H9 (cell line): ENCODE data around the gene MYO1D. TPM values are rescaled to one million over a fixed set of nuclear protein-coding genes. Genes with fewer than 3 reads are reported as not detected.

Experiments
- DNase-seq: peaks from one replicate; pipeline ENCODE4 v3.0.0-alpha.2; 2017
- H2AFZ ChIP-seq: one replicate; pipeline ENCODE4 v1.6.1; 2013; ENCODE audit warnings: mild to moderate bottlenecking, low read length, control low read depth, moderate library complexity
- H2AK5ac ChIP-seq: 2 replicates; pipeline ENCODE4 v1.6.1; 2013; ENCODE audit warnings: low read length, control low read depth, mixed read lengths; ENCODE audit not compliant: insufficient read length
- H2BK120ac ChIP-seq: one replicate; pipeline ENCODE4 v1.6.1; 2013; ENCODE audit warnings: low read depth, mild to moderate bottlenecking, low read length, control low read depth, inconsistent platforms; ENCODE audit not compliant: poor library complexity, severe bottlenecking
- H2BK12ac ChIP-seq: 2 replicates; pipeline ENCODE4 v1.6.1; 2013; ENCODE audit warnings: low read length, control low read depth, mixed read lengths, low read depth; ENCODE audit not compliant: insufficient read length
- H2BK15ac ChIP-seq: 2 replicates; pipeline ENCODE4 v1.6.1; 2013; ENCODE audit warnings: low read depth, low read length, control low read depth
- H2BK20ac ChIP-seq: one replicate; pipeline ENCODE4 v1.6.1; 2013; ENCODE audit warnings: low read depth, mild to moderate bottlenecking, low read length, control low read depth, inconsistent platforms; ENCODE audit not compliant: poor library complexity, severe bottlenecking
- H2BK5ac ChIP-seq: 2 replicates; pipeline ENCODE4 v1.6.1; 2013; ENCODE audit warnings: low read length, control low read depth, mixed read lengths; ENCODE audit not compliant: insufficient read length
- H3K14ac ChIP-seq: 2 replicates; pipeline ENCODE4 v1.6.1; 2013; ENCODE audit warnings: low read length, control low read depth; ENCODE audit not compliant: insufficient read depth
- H3K18ac ChIP-seq: 2 replicates; pipeline ENCODE4 v1.6.1; 2013; ENCODE audit warnings: low read depth, mild to moderate bottlenecking, mixed read lengths, low read length, control low read depth; ENCODE audit not compliant: insufficient read length
- H3K23ac ChIP-seq: 2 replicates; pipeline ENCODE4 v1.6.1; 2013; ENCODE audit warnings: low read length, control low read depth, mixed read lengths, low read depth; ENCODE audit not compliant: insufficient read length
- H3K23me2 ChIP-seq: 2 replicates; pipeline ENCODE4 v1.6.1; 2013; ENCODE audit warnings: low read depth, mild to moderate bottlenecking, mixed read lengths, low read length, control low read depth; ENCODE audit not compliant: insufficient read length, poor library complexity, severe bottlenecking
- H3K27ac ChIP-seq: 2 replicates; pipeline ENCODE4 v1.5.1; 2013; ENCODE audit warnings: low read length, control low read depth, mixed read lengths, low read depth; ENCODE audit not compliant: insufficient read length
- H3K27me3 ChIP-seq: 2 replicates; pipeline ENCODE4 v1.6.1; 2013; ENCODE audit warnings: low read length, control low read depth, inconsistent platforms; ENCODE audit not compliant: insufficient read depth
- H3K4ac ChIP-seq: 2 replicates; pipeline ENCODE4 v1.6.1; 2013; ENCODE audit warnings: low read depth, mild to moderate bottlenecking, control low read depth, inconsistent platforms, low read length, moderate library complexity
- H3K4me1 ChIP-seq: 2 replicates; pipeline ENCODE4 v1.6.1; 2013; ENCODE audit warnings: low read length, control low read depth, inconsistent platforms; ENCODE audit not compliant: insufficient read depth
- H3K4me2 ChIP-seq: 2 replicates; pipeline ENCODE4 v1.6.1; 2013; ENCODE audit warnings: low read length, control low read depth, mixed read lengths; ENCODE audit not compliant: insufficient read length, insufficient read depth
- H3K56ac ChIP-seq: 2 replicates; pipeline ENCODE4 v1.6.1; 2013; ENCODE audit warnings: low read depth, mild to moderate bottlenecking, mixed read lengths, low read length, control low read depth; ENCODE audit not compliant: insufficient read length
- H3K79me1 ChIP-seq: 2 replicates; pipeline ENCODE4 v1.6.1; 2013; ENCODE audit warnings: low read depth, mild to moderate bottlenecking, moderate library complexity, low read length, control low read depth, inconsistent platforms; ENCODE audit not compliant: insufficient read depth, poor library complexity, severe bottlenecking
- H3K79me2 ChIP-seq: 2 replicates; pipeline ENCODE4 v1.6.1; 2013; ENCODE audit warnings: low read length, control low read depth, inconsistent platforms; ENCODE audit not compliant: insufficient read depth
- H3K9ac ChIP-seq: 2 replicates; pipeline ENCODE4 v1.6.1; 2013; ENCODE audit warnings: low read length, control low read depth, mixed read lengths; ENCODE audit not compliant: insufficient read length; ENCODE audit errors: extremely low read depth
- H3K9me3 ChIP-seq: one replicate; pipeline ENCODE4 v1.6.1; 2013; ENCODE audit warnings: low read depth, low read length, inconsistent platforms; ENCODE audit not compliant: control insufficient read depth
- H3T11ph ChIP-seq: one replicate; pipeline ENCODE4 v1.6.1; 2013; ENCODE audit warnings: mild to moderate bottlenecking, low read length, control low read depth, inconsistent platforms
- H4K20me1 ChIP-seq: one replicate; pipeline ENCODE4 v1.6.1; 2013; ENCODE audit not compliant: control insufficient read depth, insufficient read length, insufficient read depth
- H4K5ac ChIP-seq: 2 replicates; pipeline ENCODE4 v1.6.1; 2013; ENCODE audit warnings: low read depth, mild to moderate bottlenecking, mixed read lengths, low read length, control low read depth; ENCODE audit not compliant: insufficient read length
- H4K8ac ChIP-seq: replicated peaks from 2 replicates; pipeline ENCODE4 v1.6.1; 2013; ENCODE audit warnings: low read length, control low read depth, mixed read lengths, low read depth; ENCODE audit not compliant: insufficient read length
- H4K91ac ChIP-seq: 2 replicates; pipeline ENCODE4 v1.6.1; 2013; ENCODE audit warnings: low read depth, mild to moderate bottlenecking, moderate library complexity, mixed read lengths, low read length, control low read depth; ENCODE audit not compliant: insufficient read length
- H3K27ac Mint-ChIP-seq, 3 experiments: 2 replicates in 2 of 3; 3 replicates in 1 of 3; pipeline ENCODE4 v1.8.0; 2020 to 2021; ENCODE audit warnings: mixed read lengths in 3 of 3, mild to moderate bottlenecking in 1 of 3, moderate library complexity in 1 of 3
- H3K27me3 Mint-ChIP-seq: 2 replicates; pipeline ENCODE4 v1.8.0; 2021; ENCODE audit warnings: low read depth, mild to moderate bottlenecking, moderate library complexity, mixed read lengths
- H3K36me3 Mint-ChIP-seq, 3 experiments: 2 replicates in 2 of 3; 3 replicates in 1 of 3; pipeline ENCODE4 v1.8.0; 2020 to 2021; ENCODE audit warnings: low read depth in 3 of 3, mixed read lengths in 3 of 3; ENCODE audit not compliant: insufficient read depth in 1 of 3
- H3K4me1 Mint-ChIP-seq, 2 experiments: 2 replicates each; pipeline ENCODE4 v1.8.0; 2020; ENCODE audit warnings: mixed read lengths in 2 of 2
- H3K4me3 Mint-ChIP-seq, 2 experiments: 2 replicates in 1 of 2; 3 replicates in 1 of 2; pipeline ENCODE4 v1.8.0; 2020 to 2021; ENCODE audit warnings: mild to moderate bottlenecking in 2 of 2, mixed read lengths in 2 of 2, moderate library complexity in 1 of 2
- H3K9me3 Mint-ChIP-seq, 2 experiments: 2 replicates in 1 of 2; 3 replicates in 1 of 2; pipeline ENCODE4 v1.8.0; 2020; ENCODE audit warnings: mild to moderate bottlenecking in 2 of 2, mixed read lengths in 2 of 2, moderate library complexity in 1 of 2
- CTCF ChIP-seq: fragments of 200-600 bp; sonication (generic); conservative IDR thresholded peaks from 3 replicates; pipeline ENCODE4 v1.8.0; 2021; ENCODE audit warnings: antibody characterized with exemption, mild to moderate bottlenecking
- WGBS: extraction: QIAGEN DNeasy Blood & Tissue Kit; methylation state at CpG from one replicate; pipeline ENCODE4 v1.1.7; 2013; ENCODE audit warnings: missing lambda C conversion rate, low lambda C conversion rate, mixed read lengths; ENCODE audit not compliant: insufficient read length; ENCODE audit errors: extremely low coverage; 5-methylcytosine and 5-hydroxymethylcytosine counted together
- total RNA-seq: library from RNA; stranded (reverse); gene quantifications from 2 replicates; pipeline ENCODE4 v1.2.1, GENCODE V29; 2021

MYO1D gene
- total RNA-seq, 1 experiment from 2014 or later, result 19.0 TPM

- Histone ChIP-seq H2BK5ac (no peak overlapping the region), H4K20me1 (no peaks in the 10 kb centered on the region), H2BK15ac (no peak overlapping the region), H3K9me3 (no peaks in the 10 kb centered on the region), H2BK12ac (no peak overlapping the region), H3K14ac (no peak overlapping the region), H4K8ac (no peak overlapping the region), H4K91ac (no peak overlapping the region), H3K23ac (no peak overlapping the region), H2AFZ (no peak overlapping the region), H2BK20ac (no peak overlapping the region), H3K79me2 (no peaks in the 10 kb centered on the region), H3K4ac (no peak overlapping the region), H3K4me1 (no peaks in the 10 kb centered on the region), H3K4me2 (no peak overlapping the region), H3K56ac (no peak overlapping the region), H3K18ac (no peak overlapping the region), H3K79me1 (no peaks in the 10 kb centered on the region), H2AK5ac (no peak overlapping the region), H3K27ac (no peak overlapping the region), H4K5ac (no peak overlapping the region), H3K23me2 (no peaks in the 10 kb centered on the region), H3T11ph (no peak overlapping the region), H2BK120ac (no peak overlapping the region), H3K27me3 (no peaks in the 10 kb centered on the region), H3K9ac (no peak overlapping the region)
- TF ChIP-seq CTCF, result peak; percentile 32; the same call in 2 of the 3 replicates
- H3K4me3 Mint-ChIP-seq, result no peak overlapping the region
- H3K36me3 Mint-ChIP-seq, result no peaks in the 10 kb centered on the region
- H3K27me3 Mint-ChIP-seq, result peaks cover 2% of the 10 kb centered on the region; the same call in 1 of the 2 replicates
- WGBS, result no CpG with 5 or more reads among the region's 1 CpG
- peaks cover 7 to 11% of the 10 kb centered on the region in 2 experiments; a peak in 2 of 4 replicates for H3K4me1 Mint-ChIP-seq
- no peak overlapping the region for H3K27ac Mint-ChIP-seq
- no peaks in the 10 kb centered on the region for H3K9me3 Mint-ChIP-seq
- DNase-seq, result no peak
Observed at GRCh38 chr17:32593003-32593402, 283.9 kb downstream of the MYO1D start.
